H9 (cell line): ENCODE data around the gene HMOX2. TPM values are rescaled to one million over a fixed set of nuclear protein-coding genes. Genes with fewer than 3 reads are reported as not detected.
A peak's percentile ranks its signal among the peaks of the same experiment; 100 is the strongest.

Experiments
- DNase-seq: peaks from one replicate; pipeline ENCODE4 v3.0.0-alpha.2; 2017
- H2AFZ ChIP-seq: one replicate; pipeline ENCODE4 v1.6.1; 2013; ENCODE audit warnings: mild to moderate bottlenecking, low read length, control low read depth, moderate library complexity
- H2AK5ac ChIP-seq: 2 replicates; pipeline ENCODE4 v1.6.1; 2013; ENCODE audit warnings: low read length, control low read depth, mixed read lengths; ENCODE audit not compliant: insufficient read length
- H2BK120ac ChIP-seq: one replicate; pipeline ENCODE4 v1.6.1; 2013; ENCODE audit warnings: low read depth, mild to moderate bottlenecking, low read length, control low read depth, inconsistent platforms; ENCODE audit not compliant: poor library complexity, severe bottlenecking
- H2BK12ac ChIP-seq: 2 replicates; pipeline ENCODE4 v1.6.1; 2013; ENCODE audit warnings: low read length, control low read depth, mixed read lengths, low read depth; ENCODE audit not compliant: insufficient read length
- H2BK15ac ChIP-seq: 2 replicates; pipeline ENCODE4 v1.6.1; 2013; ENCODE audit warnings: low read depth, low read length, control low read depth
- H2BK20ac ChIP-seq: one replicate; pipeline ENCODE4 v1.6.1; 2013; ENCODE audit warnings: low read depth, mild to moderate bottlenecking, low read length, control low read depth, inconsistent platforms; ENCODE audit not compliant: poor library complexity, severe bottlenecking
- H2BK5ac ChIP-seq: 2 replicates; pipeline ENCODE4 v1.6.1; 2013; ENCODE audit warnings: low read length, control low read depth, mixed read lengths; ENCODE audit not compliant: insufficient read length
- H3K14ac ChIP-seq: 2 replicates; pipeline ENCODE4 v1.6.1; 2013; ENCODE audit warnings: low read length, control low read depth; ENCODE audit not compliant: insufficient read depth
- H3K18ac ChIP-seq: 2 replicates; pipeline ENCODE4 v1.6.1; 2013; ENCODE audit warnings: low read depth, mild to moderate bottlenecking, mixed read lengths, low read length, control low read depth; ENCODE audit not compliant: insufficient read length
- H3K23ac ChIP-seq: 2 replicates; pipeline ENCODE4 v1.6.1; 2013; ENCODE audit warnings: low read length, control low read depth, mixed read lengths, low read depth; ENCODE audit not compliant: insufficient read length
- H3K23me2 ChIP-seq: 2 replicates; pipeline ENCODE4 v1.6.1; 2013; ENCODE audit warnings: low read depth, mild to moderate bottlenecking, mixed read lengths, low read length, control low read depth; ENCODE audit not compliant: insufficient read length, poor library complexity, severe bottlenecking
- H3K27ac ChIP-seq: 2 replicates; pipeline ENCODE4 v1.5.1; 2013; ENCODE audit warnings: low read length, control low read depth, mixed read lengths, low read depth; ENCODE audit not compliant: insufficient read length
- H3K27me3 ChIP-seq: 2 replicates; pipeline ENCODE4 v1.6.1; 2013; ENCODE audit warnings: low read length, control low read depth, inconsistent platforms; ENCODE audit not compliant: insufficient read depth
- H3K4ac ChIP-seq: 2 replicates; pipeline ENCODE4 v1.6.1; 2013; ENCODE audit warnings: low read depth, mild to moderate bottlenecking, control low read depth, inconsistent platforms, low read length, moderate library complexity
- H3K4me1 ChIP-seq: 2 replicates; pipeline ENCODE4 v1.6.1; 2013; ENCODE audit warnings: low read length, control low read depth, inconsistent platforms; ENCODE audit not compliant: insufficient read depth
- H3K4me2 ChIP-seq: 2 replicates; pipeline ENCODE4 v1.6.1; 2013; ENCODE audit warnings: low read length, control low read depth, mixed read lengths; ENCODE audit not compliant: insufficient read length, insufficient read depth
- H3K56ac ChIP-seq: 2 replicates; pipeline ENCODE4 v1.6.1; 2013; ENCODE audit warnings: low read depth, mild to moderate bottlenecking, mixed read lengths, low read length, control low read depth; ENCODE audit not compliant: insufficient read length
- H3K79me1 ChIP-seq: 2 replicates; pipeline ENCODE4 v1.6.1; 2013; ENCODE audit warnings: low read depth, mild to moderate bottlenecking, moderate library complexity, low read length, control low read depth, inconsistent platforms; ENCODE audit not compliant: insufficient read depth, poor library complexity, severe bottlenecking
- H3K79me2 ChIP-seq: 2 replicates; pipeline ENCODE4 v1.6.1; 2013; ENCODE audit warnings: low read length, control low read depth, inconsistent platforms; ENCODE audit not compliant: insufficient read depth
- H3K9ac ChIP-seq: 2 replicates; pipeline ENCODE4 v1.6.1; 2013; ENCODE audit warnings: low read length, control low read depth, mixed read lengths; ENCODE audit not compliant: insufficient read length; ENCODE audit errors: extremely low read depth
- H3K9me3 ChIP-seq: one replicate; pipeline ENCODE4 v1.6.1; 2013; ENCODE audit warnings: low read depth, low read length, inconsistent platforms; ENCODE audit not compliant: control insufficient read depth
- H3T11ph ChIP-seq: one replicate; pipeline ENCODE4 v1.6.1; 2013; ENCODE audit warnings: mild to moderate bottlenecking, low read length, control low read depth, inconsistent platforms
- H4K20me1 ChIP-seq: one replicate; pipeline ENCODE4 v1.6.1; 2013; ENCODE audit not compliant: control insufficient read depth, insufficient read length, insufficient read depth
- H4K5ac ChIP-seq: 2 replicates; pipeline ENCODE4 v1.6.1; 2013; ENCODE audit warnings: low read depth, mild to moderate bottlenecking, mixed read lengths, low read length, control low read depth; ENCODE audit not compliant: insufficient read length
- H4K8ac ChIP-seq: replicated peaks from 2 replicates; pipeline ENCODE4 v1.6.1; 2013; ENCODE audit warnings: low read length, control low read depth, mixed read lengths, low read depth; ENCODE audit not compliant: insufficient read length
- H4K91ac ChIP-seq: 2 replicates; pipeline ENCODE4 v1.6.1; 2013; ENCODE audit warnings: low read depth, mild to moderate bottlenecking, moderate library complexity, mixed read lengths, low read length, control low read depth; ENCODE audit not compliant: insufficient read length
- H3K27ac Mint-ChIP-seq, 3 experiments: 2 replicates in 2 of 3; 3 replicates in 1 of 3; pipeline ENCODE4 v1.8.0; 2020 to 2021; ENCODE audit warnings: mixed read lengths in 3 of 3, mild to moderate bottlenecking in 1 of 3, moderate library complexity in 1 of 3
- H3K27me3 Mint-ChIP-seq: 2 replicates; pipeline ENCODE4 v1.8.0; 2021; ENCODE audit warnings: low read depth, mild to moderate bottlenecking, moderate library complexity, mixed read lengths
- H3K36me3 Mint-ChIP-seq, 3 experiments: 2 replicates in 2 of 3; 3 replicates in 1 of 3; pipeline ENCODE4 v1.8.0; 2020 to 2021; ENCODE audit warnings: low read depth in 3 of 3, mixed read lengths in 3 of 3; ENCODE audit not compliant: insufficient read depth in 1 of 3
- H3K4me1 Mint-ChIP-seq, 2 experiments: 2 replicates each; pipeline ENCODE4 v1.8.0; 2020; ENCODE audit warnings: mixed read lengths in 2 of 2
- H3K4me3 Mint-ChIP-seq, 2 experiments: 2 replicates in 1 of 2; 3 replicates in 1 of 2; pipeline ENCODE4 v1.8.0; 2020 to 2021; ENCODE audit warnings: mild to moderate bottlenecking in 2 of 2, mixed read lengths in 2 of 2, moderate library complexity in 1 of 2
- H3K9me3 Mint-ChIP-seq, 2 experiments: 2 replicates in 1 of 2; 3 replicates in 1 of 2; pipeline ENCODE4 v1.8.0; 2020; ENCODE audit warnings: mild to moderate bottlenecking in 2 of 2, mixed read lengths in 2 of 2, moderate library complexity in 1 of 2
- whole genome bisulfite sequencing: extraction: QIAGEN DNeasy Blood & Tissue Kit; methylation state at CpG from one replicate; pipeline ENCODE4 v1.1.7; 2013; ENCODE audit warnings: missing lambda C conversion rate, low lambda C conversion rate, mixed read lengths; ENCODE audit not compliant: insufficient read length; ENCODE audit errors: extremely low coverage; 5-methylcytosine and 5-hydroxymethylcytosine counted together
- total RNA-seq: library from RNA; stranded (reverse); gene quantifications from 2 replicates; pipeline ENCODE4 v1.2.1, GENCODE V29; 2021
- TF ChIP-seq, protein P1 (sequence below): fragments of 200-600 bp; sonication (generic); conservative IDR thresholded peaks from 3 replicates; pipeline ENCODE4 v1.8.0; 2021; ENCODE audit warnings: antibody characterized with exemption, mild to moderate bottlenecking

The HMOX2 gene
- total RNA-seq, 1 experiment from 2014 or later, result 44.4 TPM

- Histone ChIP-seq H2BK15ac (no peak overlapping the region), H3K9ac (no peak overlapping the region), H2BK20ac (no peak overlapping the region), H2BK5ac (no peak overlapping the region), H4K5ac (no peak overlapping the region), H2AFZ (no peak overlapping the region), H3K27ac (peak overlapping the region; percentile 31), H4K20me1 (no peaks in the 10 kb centered on the region), H3K18ac (no peak overlapping the region), H2AK5ac (no peak overlapping the region), H4K91ac (no peak overlapping the region), H3K27me3 (no peaks in the 10 kb centered on the region), H3K23me2 (no peaks in the 10 kb centered on the region), H2BK12ac (no peak overlapping the region), H2BK120ac (no peak overlapping the region), H3T11ph (no peak overlapping the region), H3K23ac (no peak overlapping the region), H3K9me3 (no peaks in the 10 kb centered on the region), H3K79me2 (no peaks in the 10 kb centered on the region), H3K4ac (no peak overlapping the region), H3K4me2 (peak overlapping the region; percentile 2), H3K79me1 (no peaks in the 10 kb centered on the region), H3K14ac (peak overlapping the region; percentile 14; the same call in 1 of the 2 replicates), H4K8ac (no peak overlapping the region), H3K4me1 (peaks cover 4% of the 10 kb centered on the region; the same call in 1 of the 2 replicates), H3K56ac (no peak overlapping the region)
- peak; percentile 84 for DNase-seq
- H3K27me3 Mint-ChIP-seq, result no peaks in the 10 kb centered on the region; the same call in none of the 2 replicates
- H3K4me3 Mint-ChIP-seq, result peak overlapping the region; percentile 2 to 57; a peak in 3 of 5 replicates
- H3K4me1 Mint-ChIP-seq, result peaks cover 26 to 30% of the 10 kb centered on the region in 2 experiments
- H3K27ac Mint-ChIP-seq, result peak overlapping the region; percentile 94 to 98 (median 98)
- peaks cover 16 to 29% (median 26%) of the 10 kb centered on the region in 3 experiments; a peak in 6 of 7 replicates for H3K36me3 Mint-ChIP-seq
- H3K9me3 Mint-ChIP-seq, result no peaks in the 10 kb centered on the region
- TF ChIP-seq, protein P1, sequence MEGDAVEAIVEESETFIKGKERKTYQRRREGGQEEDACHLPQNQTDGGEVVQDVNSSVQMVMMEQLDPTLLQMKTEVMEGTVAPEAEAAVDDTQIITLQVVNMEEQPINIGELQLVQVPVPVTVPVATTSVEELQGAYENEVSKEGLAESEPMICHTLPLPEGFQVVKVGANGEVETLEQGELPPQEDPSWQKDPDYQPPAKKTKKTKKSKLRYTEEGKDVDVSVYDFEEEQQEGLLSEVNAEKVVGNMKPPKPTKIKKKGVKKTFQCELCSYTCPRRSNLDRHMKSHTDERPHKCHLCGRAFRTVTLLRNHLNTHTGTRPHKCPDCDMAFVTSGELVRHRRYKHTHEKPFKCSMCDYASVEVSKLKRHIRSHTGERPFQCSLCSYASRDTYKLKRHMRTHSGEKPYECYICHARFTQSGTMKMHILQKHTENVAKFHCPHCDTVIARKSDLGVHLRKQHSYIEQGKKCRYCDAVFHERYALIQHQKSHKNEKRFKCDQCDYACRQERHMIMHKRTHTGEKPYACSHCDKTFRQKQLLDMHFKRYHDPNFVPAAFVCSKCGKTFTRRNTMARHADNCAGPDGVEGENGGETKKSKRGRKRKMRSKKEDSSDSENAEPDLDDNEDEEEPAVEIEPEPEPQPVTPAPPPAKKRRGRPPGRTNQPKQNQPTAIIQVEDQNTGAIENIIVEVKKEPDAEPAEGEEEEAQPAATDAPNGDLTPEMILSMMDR, result peak; percentile 20; the same call in 2 of the 3 replicates
- no CpG with 5 or more reads among the region's 16 CpGs for WGBS
Observed at GRCh38 chr16:4529085-4530060, 53.2 kb downstream of the HMOX2 start.
